ENCODE results near the gene ABCG1.

The ABCG1 gene

DNA sequence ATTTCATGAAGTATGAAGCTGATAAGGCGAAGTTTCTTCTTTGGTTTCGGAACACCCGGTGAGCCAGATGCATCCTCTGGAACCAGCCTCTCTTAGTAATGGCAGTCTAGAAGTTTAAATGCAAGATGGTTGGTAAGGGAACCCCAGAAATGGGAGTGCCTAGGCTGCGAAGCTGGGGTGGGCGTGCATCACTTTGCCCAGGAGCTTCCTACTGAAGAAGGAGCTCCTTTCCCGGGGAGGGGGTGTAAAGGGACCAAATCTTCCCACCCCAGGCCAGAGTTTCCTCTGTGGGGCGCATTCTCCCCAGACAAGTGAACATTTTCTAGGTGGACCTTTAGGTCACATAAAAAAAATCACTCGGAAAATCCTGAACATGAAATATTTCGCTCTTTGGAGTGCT, 127.5 kb downstream of the ABCG1 start:
- Histone ChIP-seq H3K4me1 (ENCODE audit: control insufficient read depth in 2 of 2, insufficient read depth in 2 of 2, low read length in 2 of 2) (no peaks in the 10 kb centered on the region), H3K36me3 (ENCODE audit: control insufficient read depth in 2 of 2, insufficient read depth in 2 of 2, low read length in 2 of 2) (no peaks in the 10 kb centered on the region), H3K27ac (ENCODE audit: low read depth in 2 of 2, low read length in 2 of 2) (no peak overlapping the region), H3K9me3 (ENCODE audit: control insufficient read depth in 2 of 2, low read length in 2 of 2) (no peaks in the 10 kb centered on the region), H3K9ac (ENCODE audit: low read depth in 1 of 2, low read length in 2 of 2) (no peak overlapping the region), H3K27me3 (ENCODE audit: control insufficient read depth in 2 of 2, insufficient read depth in 2 of 2, low read length in 2 of 2) (no peaks in the 10 kb centered on the region), H3K4me3 (ENCODE audit: low read length in 2 of 2) (no peak overlapping the region)
